NOMO-1 treated with dmso at 0.1 percent for 144 hours (cell line): Measurements from ENCODE around the gene PFDN2.

Experiments
- DNase-seq: peaks from one replicate; lab custom pipeline; 2025; ENCODE audit not compliant: unreplicated experiment; lab: John Stamatoyannopoulos, UW

PFDN2 gene, protein sequence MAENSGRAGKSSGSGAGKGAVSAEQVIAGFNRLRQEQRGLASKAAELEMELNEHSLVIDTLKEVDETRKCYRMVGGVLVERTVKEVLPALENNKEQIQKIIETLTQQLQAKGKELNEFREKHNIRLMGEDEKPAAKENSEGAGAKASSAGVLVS

DNA sequence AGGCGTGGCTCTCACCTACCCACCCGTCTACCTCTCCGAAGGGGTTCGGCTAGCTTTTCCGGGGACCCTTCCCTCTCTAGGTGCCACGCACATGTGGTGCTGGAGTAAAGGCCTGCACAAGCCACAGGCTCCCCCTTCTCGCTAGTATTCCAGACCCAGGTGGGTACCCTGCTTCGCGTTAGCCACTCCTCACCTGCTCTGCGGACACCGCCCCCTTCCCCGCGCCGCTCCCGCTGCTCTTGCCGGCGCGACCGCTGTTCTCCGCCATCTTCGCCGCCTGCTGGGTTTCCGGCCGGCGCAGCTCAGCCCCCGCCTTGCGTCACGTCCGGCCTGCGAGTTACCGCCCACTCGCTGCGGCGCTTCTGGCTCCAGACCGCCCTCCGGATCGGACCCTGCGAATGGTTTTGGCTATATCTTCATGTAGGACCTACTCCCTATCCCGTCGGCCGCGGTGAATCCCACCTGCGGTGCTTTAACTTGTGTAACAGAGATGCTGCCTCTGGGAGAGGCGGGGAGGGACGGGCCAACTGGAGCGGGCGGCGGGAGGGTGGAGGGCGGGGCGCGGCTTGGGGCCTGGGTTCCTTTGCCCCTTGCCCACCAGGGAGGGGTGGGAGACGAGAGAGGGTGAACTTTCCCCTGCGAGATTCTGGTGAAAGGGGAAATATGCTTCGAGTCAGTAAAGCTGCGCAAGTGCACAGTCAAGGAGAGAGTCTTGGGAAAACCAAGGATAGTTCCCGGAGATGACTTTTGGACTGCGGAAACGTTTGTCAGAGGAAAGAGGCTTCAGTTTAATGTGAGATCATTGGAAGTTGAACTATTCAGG is at the start of gene PFDN2, which contains the start of gene NIT1:
TSS of gene PFDN2 (minus strand) at position 279 of the 823 bp plus-strand sequence. CDS start at position 268, 11 bp downstream.
TSS of gene NIT1 (plus strand) at position 347 of the 823 bp plus-strand sequence. CDS start at position 419, 72 bp downstream.
- peak; percentile 80 for DNase-seq

DNA sequence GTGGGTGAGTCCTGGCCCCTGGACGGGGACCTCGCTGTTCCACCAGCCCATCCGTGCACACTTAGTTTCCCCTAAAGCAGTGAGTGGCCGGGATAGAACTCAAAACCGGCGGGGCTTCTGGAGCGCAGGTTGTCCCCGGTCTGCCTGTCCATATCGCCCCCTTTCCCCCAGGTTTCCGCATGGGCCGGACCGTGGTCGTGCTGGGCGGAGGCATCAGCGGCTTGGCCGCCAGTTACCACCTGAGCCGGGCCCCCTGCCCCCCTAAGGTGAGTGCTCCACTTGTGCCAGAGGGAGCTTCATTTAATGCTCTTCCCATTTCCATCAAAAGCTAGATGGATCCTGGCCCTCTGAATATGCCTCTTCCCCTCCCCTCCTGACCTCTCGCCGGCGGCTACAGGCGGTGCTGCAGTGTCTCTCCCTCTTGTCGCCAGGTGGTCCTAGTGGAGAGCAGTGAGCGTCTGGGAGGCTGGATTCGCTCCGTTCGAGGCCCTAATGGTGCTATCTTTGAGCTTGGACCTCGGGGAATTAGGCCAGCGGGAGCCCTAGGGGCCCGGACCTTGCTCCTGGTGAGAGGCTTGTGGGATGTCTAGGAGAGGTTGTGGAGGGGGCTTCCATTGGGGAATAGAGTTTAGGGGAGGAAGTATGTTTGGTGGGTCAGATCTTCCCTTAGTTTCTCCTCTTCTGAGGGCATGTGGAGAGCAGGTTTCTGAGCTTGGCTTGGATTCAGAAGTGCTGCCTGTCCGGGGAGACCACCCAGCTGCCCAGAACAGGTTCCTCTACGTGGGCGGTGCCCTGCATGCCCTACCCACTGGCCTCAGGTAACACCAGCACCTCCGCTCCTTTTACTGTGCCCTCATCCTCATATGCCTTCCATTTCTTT is 49.1 kb upstream of the PFDN2 start:
- DNase-seq, result no peak

DNA sequence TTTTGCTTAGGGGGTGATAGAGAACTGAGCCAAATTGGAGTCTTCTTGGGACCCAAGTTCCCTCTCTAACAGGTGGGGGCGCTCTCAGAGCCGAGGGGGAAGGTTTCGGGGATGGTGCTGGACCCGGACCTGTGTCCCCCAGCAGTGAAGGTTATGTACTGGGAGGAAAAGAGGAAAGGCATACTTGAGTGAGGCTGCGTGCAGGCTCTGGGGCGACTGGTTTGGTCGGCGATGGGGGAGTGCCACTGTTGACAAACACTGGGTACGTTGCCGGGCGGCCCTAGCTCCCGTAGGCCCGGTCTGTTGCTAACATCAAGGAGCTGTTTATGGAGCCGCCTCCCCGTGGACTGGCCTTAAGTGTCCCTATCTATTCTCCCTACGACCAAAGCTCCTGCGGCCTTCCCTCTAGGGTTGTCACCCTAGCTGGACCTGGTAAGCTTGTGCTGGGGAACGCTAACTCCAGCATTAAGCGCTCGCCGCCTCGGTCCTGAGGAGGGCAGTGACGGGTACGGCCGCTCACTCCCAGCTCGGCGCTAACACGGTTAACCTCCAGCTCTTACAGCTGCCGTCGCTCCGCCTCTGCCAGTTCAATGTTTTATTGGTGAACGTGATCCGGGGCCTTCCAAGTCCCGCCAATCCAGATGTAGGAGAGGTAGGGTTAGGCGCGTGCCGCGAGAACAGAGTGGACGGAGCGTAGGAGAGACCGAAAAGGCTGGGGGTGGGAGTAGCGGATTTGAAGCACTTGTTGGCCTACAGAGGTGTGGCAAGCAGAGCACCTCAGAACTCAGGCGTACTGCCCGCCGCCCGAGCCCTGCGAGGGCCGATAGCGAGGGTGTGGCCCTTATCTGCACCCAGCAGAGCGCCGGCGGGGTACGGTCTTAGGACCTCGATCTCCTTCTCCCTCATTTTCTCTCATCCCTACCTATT is 48.2 kb upstream of the PFDN2 start, which contains the start of gene PPOX:
TSS of gene PPOX (plus strand) at position 685 of the 927 bp plus-strand sequence. CDS start 422 bp downstream, outside the sequence.
- DNase-seq, result peak; percentile 99

DNA sequence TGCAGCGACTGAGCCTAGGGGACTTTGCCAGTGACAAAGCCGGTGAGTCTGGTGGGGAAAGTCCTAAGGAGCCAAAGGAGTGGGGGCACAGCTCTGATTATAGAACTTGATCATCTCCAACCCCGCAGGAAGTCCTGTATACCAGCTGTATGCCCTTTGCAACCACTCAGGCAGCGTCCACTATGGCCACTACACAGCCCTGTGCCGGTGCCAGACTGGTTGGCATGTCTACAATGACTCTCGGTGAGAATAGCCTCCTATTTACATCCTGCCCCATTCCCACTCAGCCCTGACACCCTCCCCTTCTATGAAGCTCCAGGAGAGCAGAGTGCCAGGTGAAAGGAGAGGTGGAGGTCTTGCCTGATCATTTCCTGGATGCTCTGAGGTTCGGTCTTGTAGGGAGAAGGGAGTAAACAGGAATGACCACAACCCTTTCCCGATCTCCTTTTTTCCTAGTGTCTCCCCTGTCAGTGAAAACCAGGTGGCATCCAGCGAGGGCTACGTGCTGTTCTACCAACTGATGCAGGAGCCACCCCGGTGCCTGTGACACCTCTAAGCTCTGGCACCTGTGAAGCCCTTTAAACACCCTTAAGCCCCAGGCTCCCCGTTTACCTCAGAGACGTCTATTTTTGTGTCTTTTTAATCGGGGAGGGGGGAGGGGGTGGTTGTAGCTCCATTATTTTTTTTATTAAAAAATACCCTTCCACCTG is 47.2 kb upstream of the PFDN2 start:
- DNase-seq, result no peak

DNA sequence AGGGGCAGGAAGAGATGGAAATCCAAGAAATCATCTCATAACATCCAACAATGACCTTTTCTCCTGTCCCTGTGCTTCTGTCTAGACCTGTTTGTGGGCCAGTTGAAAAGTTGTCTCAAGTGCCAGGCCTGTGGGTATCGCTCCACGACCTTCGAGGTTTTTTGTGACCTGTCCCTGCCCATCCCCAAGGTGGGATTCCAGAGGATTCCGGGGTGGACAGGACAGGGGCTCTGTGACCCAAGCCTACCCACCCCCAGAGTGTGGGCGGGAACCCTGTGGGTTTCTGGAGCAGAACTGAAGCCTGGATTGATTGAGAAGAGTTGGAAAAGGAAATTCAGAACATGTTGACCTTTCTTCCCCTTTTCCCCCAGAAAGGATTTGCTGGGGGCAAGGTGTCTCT is 46.0 kb upstream of the PFDN2 start:
- no peak for DNase-seq

DNA sequence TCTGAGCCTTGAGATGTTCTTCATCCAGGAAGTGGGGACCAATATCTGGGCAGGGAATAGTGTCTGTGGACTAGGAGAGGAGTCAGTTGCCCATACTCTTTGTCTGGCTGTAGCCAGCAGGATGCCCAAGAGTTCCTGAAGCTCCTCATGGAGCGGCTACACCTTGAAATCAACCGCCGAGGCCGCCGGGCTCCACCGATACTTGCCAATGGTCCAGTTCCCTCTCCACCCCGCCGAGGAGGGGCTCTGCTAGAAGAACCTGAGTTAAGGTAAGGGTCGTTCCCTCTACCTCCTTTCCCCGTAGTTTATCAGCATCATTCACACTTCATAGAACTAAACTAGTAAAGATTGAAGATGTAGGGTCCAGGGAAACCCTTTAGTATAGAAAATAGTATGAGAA is 45.0 kb upstream of the PFDN2 start:
- DNase-seq, result no peak

DNA sequence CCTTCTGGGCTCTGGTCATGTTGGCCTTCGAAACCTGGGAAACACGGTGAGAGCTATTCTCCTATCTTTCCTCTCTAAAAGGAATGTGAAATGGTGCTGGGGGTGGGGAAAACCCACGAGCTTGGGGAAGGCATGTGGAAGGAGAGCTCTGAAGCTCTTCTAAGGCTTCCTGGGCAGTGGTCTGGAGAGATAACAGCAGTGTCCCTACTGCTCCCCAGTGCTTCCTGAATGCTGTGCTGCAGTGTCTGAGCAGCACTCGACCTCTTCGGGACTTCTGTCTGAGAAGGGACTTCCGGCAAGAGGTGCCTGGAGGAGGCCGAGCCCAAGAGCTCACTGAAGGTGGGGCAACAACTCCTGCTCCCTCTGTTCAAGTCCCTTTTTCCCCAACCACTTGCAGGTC is 44.2 kb upstream of the PFDN2 start:
- DNase-seq, result no peak

DNA sequence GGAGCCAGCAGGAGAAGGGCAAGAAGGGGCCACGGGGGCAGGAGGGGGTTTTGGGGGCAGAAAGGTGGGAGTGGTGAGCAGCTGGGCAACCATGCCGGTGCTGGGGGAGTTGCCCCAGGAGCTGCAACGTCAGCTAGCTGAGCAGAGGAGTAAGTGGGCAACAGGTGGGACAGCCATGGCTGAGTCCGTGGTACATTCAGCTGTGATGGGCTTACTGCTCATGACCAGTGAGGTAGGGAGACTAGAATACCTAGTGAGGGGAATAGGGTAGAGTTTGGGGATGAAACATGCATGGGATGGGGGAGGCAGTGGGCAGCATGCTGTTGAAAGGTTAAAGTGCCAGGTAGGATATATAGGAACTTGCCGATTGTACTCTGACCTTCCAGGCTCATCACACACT is 43.8 kb upstream of the PFDN2 start:
- DNase-seq, result no peak

DNA sequence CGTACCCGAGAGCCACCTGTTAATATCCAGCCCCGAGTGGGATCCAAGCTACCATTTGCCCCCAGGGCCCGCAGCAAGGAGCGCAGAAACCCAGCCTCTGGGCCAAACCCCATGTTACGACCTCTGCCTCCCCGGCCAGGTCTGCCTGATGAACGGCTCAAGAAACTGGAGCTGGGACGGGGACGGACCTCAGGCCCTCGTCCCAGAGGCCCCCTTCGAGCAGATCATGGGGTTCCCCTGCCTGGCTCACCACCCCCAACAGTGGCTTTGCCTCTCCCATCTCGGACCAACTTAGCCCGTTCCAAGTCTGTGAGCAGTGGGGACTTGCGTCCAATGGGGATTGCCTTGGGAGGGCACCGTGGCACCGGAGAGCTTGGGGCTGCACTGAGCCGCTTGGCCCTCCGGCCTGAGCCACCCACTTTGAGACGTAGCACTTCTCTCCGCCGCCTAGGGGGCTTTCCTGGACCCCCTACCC is 42.9 kb upstream of the PFDN2 start:
- no peak for DNase-seq

DNA sequence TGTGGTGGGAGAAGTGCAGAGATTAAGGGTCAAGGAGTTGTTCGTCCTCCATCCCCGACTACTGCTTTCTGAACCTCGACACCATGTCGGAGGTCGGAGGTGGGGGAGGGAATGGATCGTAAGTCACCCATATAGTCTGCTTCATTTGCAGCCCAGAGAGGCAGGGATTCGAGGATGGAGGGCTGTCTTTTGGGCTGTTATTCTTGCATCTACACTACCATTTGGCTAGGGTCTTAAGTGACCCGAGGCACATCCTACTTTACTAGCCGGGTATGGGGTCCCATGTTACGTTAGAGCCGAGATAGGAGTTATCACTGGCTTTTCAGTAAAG is 42.0 kb upstream of the PFDN2 start:
- DNase-seq, result no peak

DNA sequence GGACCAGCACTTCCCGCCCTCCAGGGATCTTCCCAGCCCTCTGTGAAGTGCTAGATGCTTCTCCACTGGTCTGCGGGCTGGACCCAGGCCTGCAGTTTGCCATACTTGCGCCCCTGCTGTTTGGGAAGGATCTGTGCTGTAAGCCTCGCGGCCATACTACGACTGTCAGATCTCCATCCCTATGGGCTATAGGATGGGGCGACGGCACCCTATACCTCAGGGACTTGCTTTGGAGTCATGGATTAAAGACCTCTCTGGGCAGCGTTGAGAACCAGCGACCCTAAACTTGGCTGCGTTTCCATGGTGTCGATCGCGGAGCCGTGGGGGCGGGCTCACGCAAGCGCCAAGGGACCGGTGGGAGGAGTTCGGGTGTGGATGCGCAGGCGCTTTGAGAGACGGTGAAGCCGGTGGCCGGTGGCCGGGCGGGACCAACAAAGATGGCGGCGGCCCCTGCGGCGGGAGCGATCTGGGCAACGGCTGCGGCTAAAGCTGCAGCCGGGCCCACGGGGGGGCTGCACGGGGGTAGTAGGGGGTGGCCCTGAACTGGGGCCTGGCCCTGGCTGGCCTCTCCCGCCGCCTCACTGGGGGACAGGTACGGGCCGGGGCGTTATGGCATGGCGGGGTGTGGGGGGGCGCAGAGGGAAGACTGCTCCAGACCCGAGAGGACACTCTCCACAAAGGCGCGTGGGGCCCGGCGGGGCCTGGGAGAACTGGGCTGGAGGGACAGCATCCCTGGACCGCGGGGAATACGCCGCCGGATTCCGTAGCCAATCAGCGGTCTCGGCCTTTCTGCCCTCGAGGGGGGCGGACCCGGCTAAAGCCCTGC is 41.5 kb upstream of the PFDN2 start, which contains the start of gene USP21:
TSS of gene USP21 (plus strand) at position 414 of the 826 bp plus-strand sequence. CDS start 1,141 bp downstream, outside the sequence.
- peak; percentile 84 for DNase-seq

DNA sequence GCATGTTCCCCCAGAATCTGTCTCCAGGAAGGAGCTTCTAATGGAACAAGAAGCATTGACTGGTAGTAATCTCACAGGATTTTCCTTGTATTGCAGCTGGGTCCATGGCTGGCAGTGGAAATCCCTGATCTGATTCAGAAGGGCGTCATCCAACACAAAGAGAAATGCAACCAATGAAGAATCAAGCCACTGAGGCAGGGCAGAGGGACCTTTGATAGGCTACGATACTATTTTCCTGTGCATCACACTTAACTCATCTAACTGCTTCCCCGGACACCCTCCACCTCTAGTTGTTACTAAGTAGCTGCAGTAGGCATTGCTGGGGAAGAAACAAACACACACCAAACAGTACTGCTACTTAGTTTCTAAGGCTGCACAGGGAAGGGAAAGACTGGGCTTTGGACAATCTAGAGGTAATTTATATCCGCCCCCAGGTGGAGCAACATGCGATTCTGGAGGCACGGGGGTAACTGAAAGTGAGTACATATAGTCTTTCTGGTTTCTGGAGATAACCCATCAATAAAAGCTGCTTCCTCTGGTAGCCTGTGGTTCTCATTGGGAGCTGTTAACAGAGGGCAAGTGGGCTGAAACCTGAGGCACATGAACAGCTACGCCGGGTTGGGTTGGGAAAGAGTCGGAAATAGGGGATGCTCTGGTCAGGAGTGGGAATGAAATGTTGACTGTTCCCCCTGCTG is 40.6 kb upstream of the PFDN2 start:
- DNase-seq, result no peak

DNA sequence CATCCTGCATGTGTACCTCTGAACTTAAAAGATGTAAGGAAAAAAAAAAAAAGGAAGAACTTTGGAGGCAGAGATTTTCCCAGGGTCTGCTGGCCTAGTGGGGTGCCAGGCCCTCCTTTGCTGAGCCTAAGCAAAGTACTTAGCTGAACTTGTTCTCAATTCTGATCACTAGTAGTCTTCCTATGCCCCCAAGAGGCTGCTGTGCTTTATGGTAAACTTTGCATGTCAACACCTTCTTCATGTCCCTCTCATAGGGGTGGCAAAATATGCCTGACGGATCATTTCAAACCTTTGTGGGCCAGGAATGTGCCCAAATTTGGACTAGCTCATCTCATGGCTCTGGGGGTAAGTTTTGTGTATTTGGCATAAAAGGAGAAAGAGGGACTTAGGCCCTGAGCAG is 40.0 kb upstream of the PFDN2 start:
- no peak for DNase-seq

DNA sequence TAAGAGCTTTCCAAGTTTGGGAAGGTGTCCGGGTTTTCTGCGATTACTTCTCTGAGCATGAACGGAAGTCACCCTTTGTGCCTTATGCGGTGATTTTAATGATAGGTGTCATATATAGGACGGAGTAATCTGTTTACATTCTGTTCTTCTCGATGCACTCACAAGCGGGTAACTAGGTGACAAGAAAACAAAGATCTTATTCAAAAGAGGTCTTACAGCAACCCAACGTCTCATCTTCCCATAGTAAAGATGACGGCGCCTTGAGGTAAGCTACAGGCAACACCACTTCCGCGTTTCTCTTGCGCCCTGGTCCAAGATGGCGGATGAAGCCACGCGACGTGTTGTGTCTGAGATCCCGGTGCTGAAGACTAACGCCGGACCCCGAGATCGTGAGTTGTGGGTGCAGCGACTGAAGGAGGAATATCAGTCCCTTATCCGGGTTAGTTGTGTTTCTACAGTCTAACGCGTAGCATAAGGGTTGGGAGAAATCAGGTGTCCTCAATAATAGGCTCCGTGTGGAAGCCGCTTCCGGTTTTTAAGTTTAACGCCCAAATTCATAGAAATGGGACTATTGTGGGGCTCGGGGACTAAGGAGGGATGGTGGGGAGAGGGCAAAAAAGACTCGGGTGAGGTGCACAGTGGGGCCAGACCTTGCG is 36.0 kb upstream of the PFDN2 start, which contains the start of gene UFC1:
TSS of gene UFC1 (plus strand) at position 297 of the 656 bp plus-strand sequence. CDS start at position 317, 20 bp downstream.
- DNase-seq, result peak; percentile 90

DNA sequence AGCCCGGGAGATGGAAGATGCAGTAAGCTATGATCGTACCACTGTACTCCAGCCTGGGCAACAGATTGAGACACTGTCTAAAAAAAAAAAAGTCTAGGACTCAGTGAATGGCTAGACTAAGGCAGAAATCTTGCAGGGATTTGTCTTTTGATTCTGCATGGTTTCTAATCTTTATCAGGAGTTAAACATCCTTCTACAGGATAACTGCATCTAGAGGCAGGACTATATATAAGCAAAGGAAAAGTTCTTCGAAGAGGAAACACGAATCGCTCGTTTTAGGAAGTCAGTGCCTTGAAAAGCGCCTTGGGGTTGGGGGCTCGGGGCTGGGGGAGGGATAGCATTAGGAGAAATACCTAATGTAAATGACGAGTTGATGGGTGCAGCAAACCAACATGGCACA is 35.3 kb upstream of the PFDN2 start:
- no peak for DNase-seq

DNA sequence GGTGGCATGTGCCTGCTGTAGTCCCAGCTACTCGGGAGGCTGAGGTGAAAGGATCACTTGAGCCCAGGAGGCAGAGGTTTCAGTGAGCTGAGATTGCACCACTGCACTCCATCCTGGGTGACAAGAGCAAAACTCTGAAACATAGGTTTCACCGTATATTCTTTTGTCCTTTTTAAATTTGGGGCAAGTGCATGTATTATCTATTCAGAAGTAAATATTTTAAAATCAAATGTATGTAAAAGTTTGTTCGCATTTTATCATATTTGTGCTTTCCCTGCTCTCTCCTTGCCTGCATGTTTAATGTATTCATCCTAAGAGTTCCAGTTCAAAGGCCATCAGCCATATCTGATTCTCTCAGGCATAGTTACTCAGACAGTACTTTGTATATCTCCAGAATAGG is 28.0 kb upstream of the PFDN2 start:
- DNase-seq, result no peak

DNA sequence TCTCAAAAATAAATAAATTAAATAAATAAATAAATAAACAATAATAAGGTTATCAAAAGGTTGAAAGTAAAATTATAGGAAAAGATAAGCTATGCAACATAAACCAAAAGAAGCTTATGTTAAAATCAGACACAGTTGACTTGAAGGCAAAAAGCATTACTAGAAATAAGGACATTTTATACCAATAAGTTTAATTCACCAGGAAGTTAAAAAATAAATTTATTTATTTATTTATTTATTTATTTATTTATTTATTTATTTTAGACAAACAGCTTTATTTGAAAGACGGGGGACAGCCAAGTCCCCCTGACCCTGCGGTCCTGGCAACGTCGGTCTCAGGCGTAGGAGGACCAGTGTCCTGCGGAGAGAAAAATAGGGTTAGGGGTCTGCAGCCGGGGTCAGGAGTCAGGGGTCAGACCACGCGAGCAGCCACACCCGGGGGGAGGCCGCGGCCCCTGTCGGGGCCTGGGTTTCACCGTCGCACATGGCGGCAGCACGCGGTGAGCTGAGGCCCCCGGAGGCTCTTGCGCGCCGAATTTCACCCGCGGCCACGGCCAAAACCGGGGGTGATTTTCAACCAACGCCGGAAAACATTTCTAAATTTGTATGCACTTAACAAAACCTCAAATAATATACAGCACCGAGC is 23.0 kb upstream of the PFDN2 start:
- no peak for DNase-seq
